Stimulated activated CD4-positive, alpha-beta T cell treated with anti-CD3 and anti-CD28 coated beads, Interleukin-2, amount 100 ng/mL, for 24 hours (primary cell): ENCODE results near the gene XKR7.
A peak's percentile ranks its signal among the peaks of the same experiment; 100 is the strongest.
"Not testable (repeated sequence)": the region's sequence is repeated elsewhere in the genome, so short reads cannot be mapped to it uniquely, and the experiment has no call there.

Experiments
- DNase-seq, 2 donors: peaks; one replicate each; pipeline ENCODE4 v3.0.0-alpha.2; 2020

XKR7 gene, protein sequence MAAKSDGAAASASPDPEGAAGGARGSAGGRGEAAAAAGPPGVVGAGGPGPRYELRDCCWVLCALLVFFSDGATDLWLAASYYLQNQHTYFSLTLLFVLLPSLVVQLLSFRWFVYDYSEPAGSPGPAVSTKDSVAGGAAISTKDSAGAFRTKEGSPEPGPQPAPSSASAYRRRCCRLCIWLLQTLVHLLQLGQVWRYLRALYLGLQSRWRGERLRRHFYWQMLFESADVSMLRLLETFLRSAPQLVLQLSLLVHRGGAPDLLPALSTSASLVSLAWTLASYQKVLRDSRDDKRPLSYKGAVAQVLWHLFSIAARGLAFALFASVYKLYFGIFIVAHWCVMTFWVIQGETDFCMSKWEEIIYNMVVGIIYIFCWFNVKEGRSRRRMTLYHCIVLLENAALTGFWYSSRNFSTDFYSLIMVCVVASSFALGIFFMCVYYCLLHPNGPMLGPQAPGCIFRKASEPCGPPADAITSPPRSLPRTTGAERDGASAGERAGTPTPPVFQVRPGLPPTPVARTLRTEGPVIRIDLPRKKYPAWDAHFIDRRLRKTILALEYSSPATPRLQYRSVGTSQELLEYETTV

DNA sequence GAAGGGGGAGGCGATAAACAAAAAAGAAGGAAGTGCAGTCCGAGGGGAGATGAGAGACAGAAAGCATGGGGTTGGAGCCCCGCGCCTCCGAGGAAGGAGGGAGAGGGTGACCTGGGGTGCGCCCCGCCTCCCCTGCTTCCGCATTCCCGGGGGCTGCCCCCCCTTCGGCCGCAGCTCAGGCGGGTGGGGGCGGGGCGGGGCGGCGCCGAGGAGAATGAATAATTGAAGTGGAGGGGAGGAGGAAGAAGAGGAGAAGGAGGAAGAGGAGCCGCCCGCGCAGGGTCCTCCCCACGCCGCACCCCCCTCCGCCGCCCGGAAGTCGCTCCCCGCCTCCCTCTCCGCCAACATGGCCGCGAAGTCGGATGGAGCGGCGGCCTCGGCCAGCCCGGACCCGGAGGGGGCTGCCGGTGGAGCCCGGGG, at the start of gene XKR7:
Gene XKR7, plus strand, starts transcription at position 322 of the 420 bp plus-strand sequence. Its CDS starts 25 bp downstream, at position 347.
- DNase-seq, result peak in 1 of 2 donors; percentile 33

DNA sequence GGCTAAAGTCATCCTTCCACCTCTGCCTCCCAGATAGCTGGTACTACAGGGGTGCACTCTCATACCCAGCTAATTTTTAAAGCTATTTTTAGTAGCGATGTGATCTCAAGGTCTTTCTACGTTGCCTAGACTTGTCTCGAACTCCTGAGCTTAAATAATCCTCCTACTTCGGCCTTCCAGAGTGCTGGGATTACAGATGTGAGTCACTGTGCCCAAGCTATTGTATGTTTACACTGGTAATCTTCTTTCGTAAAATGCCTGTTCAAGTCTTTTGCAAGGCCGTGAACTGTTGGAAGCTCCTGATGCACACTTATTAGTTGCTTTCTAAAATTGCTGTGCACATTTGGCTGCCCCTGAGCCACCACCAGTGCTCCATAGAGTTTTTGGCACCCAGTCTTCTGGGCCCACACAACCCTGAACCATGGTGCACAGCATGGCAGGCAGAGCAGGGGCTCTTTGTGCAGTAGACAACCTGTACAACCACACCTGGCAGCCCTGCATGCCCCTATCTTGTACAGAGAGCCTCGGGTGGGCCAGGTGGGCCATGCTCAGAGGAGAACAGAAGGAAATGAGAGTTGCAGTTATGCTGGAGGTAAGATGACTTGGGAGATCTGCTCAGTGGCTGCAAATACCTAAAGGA, 49.4 kb upstream of the XKR7 start:
- no peak for DNase-seq

DNA sequence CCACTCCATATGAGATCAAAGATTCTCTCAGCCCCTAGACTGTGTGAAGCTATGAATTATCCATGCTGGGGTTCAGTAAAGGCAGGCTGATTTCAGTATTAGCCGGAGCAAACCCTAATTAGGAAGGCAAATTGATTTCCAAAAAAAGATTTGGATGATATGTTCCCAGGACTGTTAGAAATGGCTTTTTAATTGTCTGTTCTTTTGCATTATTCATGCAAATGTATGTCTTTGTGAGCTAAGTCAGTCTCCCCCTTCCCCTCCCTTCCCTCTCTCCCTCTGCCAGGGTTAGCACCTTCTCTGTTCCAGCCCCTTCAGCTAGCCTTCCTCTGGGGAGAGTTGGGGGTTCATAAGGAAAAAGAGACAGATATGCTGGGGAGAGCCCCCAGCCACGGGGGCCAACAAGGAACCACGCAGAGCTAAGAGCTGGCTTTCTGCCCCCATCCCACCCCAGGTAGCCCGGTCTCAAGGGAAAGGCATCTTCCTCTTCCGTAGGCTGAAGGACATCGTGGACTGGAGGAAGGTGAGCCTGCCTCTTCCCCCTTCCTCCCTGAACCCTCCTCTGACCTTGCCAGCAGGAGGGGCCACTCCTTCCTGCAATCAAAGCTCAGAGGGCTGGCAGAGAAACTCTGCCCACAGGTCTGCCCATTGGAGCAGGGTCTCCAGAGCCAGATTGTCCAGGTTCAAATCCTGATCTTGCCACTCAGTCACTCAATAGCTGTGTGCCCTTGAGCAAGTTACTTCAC, 48.4 kb upstream of the XKR7 start:
- DNase-seq, result no peak

DNA sequence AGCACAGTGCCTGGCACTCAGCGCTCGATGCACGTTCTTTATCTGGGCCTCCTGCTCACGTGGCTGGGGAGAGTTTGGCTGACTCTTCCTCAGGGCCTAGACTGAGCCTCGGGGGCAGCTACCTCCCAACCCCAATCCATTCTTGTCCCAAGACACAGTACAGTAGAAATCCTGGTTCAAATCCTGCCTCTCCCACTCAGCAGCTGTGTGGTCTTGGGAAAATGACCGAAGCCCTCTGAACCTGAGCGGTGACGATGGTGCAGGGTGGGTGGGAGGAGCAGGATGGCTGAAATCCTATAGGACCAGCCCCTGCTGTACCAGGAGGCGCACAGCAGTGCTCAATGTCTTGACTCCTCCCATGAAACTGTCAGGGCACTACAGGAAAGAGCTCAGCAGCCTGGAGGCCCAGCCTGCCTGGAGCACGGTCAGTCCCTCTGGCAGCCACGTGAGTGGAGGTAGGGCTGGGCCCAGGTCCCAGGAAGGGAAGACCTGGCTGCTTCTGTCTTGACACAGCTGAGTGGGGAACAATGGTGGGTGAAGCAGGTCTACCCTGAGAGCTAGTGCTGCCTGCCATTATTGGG, 47.6 kb upstream of the XKR7 start:
- no peak for DNase-seq

DNA sequence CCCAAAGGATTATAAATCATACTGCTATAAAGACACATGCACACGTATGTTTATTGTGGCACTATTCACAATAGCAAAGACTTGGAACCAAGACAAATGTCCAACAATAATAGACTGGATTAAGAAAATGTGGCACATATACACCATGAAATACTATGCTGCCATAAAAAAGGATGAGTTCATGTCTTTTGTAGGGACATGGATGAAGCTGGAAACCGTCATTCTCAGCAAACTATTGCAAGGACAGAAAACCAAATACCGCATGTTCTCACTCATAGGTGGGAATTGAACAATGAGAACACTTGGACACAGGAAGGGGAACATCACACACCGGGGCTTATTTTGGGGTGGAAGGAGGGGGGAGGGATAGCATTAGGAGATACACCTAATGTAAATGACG, 46.5 kb upstream of the XKR7 start:
- DNase-seq, result not testable (repeated sequence)

DNA sequence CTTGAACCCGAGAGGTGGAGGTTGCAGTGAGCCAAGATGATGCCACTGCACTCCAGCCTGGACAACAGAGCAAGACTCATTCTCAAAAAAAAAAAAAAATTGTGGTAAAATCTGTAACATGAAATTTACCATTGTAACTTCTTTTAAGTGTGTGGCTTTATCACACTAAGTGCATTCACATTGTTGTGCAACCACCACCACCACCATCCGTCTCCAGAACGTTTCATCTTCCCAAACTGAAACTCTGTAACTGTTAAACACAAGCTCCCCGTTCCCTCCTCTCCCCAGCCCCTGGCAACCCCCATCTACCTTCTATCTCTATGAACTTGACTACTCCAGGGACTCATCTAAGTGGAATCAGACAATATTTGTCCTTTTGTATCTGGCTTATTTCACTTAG, 45.8 kb upstream of the XKR7 start:
- DNase-seq, result no peak

DNA sequence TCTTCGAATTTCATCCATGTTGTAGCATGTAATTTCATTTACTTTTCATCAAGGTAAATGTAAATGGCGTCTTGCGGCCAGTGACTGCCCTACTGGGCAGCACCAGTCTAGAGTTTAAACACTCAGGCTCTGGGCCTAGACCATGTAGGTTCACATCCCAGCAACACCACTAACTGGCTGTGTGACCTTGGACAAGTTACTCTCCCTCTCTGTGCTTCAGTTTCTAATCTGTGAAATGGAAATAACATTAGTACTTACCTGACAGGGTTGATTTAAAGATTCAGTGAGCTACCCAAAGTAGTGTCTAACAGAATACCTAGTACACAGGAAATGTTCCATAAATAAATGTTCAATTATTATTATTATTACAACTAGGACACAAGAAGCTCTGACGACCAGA, 45.4 kb upstream of the XKR7 start:
- no peak for DNase-seq

DNA sequence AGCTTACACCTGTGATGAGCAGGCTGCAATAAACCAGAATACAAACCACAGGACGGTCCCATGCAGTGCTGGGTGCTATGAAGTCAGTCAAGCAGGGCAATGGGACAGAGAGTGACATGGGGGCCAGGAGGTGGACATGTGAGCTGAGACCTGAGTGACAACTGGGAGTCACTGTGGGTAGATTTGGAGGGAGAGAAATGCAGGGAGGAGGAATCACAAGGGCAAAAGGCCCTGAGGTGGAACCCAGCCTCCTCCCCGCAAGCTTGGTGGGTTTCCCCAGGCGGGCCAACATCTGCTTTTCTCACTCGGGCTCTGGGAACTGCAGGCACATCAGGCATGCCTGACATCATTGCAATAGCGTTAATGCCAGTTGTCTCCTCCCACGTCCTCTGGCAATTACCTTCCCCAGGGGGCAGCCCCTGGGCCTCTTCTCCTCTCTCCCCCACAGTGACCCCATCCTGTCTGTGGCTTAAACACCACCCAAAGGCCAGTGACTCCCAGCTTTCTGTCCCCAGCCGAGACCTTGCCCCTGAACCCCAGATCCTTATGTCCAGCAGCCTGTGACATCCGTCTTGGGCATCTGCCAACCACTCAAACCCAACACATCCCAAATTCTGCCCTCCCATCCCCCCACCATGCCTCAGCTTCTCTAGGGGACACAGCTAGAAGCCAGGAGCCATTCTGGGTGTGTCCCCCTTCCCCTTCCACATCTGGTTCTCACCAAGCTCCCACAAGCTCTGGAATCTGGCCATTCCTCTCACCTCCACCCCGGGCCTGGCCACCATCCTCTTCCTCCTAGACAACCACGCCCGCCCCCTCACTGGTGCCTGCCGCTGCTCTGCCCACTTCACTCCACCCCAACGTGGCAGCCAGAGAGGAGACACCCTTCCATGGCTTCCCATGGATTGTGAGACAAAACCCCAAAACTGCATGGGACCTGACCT, 44.3 kb upstream of the XKR7 start:
- DNase-seq, result no peak

DNA sequence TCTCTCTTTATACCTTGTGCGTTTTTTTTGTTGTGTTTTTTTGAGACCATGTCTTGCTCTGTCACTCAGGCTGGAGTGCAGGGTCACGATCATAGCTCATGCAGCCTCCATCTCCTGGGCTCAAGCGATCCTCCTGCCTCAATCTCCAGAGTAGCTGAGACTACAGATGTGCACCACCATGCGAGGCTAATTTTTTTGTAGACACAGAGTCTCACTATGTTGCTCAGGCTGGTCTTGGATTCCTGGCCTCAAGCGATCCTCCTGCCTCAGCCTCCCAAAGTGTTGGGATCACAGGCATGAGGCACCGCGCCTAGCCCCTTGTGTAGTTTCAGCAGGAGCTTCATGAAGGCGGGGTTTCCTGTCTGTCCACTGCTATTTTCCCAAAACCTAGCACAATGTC, 43.4 kb upstream of the XKR7 start:
- no peak for DNase-seq

DNA sequence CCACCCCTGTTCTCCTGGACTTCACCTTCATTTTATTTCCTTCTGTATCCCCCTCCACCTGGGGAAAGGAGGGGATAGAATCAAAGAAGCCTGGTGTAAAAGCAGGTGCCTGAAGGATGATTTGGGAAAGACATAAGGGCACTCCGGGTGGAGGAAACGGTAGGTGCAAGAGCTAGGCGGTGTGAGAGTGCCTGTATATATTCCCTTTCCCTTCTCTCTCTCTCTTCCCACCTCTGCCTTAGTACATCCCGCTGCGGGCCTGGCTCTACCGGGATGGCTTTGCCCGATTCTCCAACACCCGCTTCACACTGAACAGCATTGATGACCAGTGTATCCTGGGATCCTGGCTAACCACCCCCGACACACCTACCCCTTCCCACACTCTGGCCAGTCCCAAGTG, 42.3 kb upstream of the XKR7 start:
- DNase-seq, result no peak

DNA sequence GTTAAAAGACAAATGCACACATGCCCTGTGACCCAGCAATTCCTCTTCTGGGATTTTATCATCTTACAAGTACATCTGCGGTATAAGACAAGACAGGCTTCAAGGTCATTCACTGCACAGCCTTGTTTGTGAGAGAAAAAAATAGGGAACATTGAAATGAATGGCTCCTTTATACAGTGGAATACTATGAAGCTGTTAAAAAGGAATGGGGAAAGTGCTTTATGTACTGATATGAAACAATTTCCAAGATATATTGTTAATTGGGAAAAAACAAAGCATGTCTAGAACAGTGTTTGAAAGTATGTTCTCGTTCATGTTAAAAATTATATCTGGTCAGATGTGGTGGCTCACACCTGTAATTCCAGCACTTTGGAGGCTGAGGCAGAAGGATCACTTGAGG, 41.5 kb upstream of the XKR7 start:
- DNase-seq, result no peak

DNA sequence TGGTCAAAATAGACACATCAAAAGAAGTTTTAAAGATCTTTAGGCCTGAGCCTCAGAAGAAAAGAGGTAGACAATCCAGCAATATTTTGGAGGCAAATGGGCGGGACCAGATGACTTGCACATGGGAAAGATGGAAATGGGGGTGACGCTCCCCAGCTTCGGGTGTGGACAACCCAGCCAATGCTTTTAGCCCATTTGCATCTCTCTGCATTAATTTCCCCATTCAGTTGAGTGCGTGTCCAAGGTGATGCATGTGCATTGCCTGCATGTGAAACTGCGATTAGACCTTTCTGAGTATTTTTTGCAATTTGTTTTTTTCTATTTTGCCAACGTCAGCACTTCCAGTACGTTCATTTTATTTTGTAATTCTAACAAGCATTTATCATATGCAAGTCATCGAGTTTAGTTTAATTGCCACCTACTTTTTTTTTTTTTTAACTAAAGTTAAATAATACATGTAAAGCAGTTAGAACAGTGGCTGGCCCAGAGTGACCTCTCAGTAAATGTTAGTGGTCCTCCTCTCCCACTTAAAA, 40.3 kb upstream of the XKR7 start:
- DNase-seq, result no peak

DNA sequence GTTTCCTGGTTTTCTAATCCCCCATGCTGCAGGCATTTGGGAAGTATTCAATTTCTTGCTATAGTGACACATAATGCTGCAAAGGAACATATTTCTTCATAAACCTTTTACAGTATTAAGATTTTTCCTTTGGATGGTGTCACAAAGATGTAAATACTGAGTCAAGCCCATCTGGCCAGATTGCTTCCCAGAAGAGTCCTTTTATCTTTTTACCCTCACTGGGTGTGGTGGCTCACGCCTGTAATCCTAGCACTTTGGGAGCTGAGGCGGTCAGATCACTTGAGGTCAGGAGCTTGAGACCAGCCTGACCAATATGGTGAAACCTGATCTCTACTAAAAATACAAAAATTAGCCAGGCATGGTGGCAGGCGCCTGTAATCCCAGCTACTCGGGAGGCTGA, 38.3 kb upstream of the XKR7 start:
- DNase-seq, result not testable (repeated sequence)

DNA sequence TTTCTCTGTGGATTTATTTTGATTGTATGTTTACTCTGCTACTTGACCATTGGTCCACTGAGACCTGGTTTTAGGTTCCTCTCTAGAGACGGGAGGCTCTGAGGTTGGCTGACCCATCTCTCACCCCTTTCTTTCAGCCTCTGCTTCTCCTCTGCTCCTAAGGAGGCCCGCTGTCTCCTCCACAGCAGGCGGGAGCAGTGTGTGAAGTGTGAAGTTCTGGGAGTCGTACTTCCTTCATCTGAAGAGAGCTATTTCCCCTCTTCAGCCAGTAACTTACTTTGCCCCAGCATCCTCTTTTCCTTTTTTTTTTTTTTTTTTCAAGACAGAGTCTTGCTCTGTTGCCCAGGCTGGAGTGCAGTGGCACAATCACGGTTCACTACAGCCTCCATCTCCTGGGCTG, 37.2 kb upstream of the XKR7 start:
- DNase-seq, result no peak

DNA sequence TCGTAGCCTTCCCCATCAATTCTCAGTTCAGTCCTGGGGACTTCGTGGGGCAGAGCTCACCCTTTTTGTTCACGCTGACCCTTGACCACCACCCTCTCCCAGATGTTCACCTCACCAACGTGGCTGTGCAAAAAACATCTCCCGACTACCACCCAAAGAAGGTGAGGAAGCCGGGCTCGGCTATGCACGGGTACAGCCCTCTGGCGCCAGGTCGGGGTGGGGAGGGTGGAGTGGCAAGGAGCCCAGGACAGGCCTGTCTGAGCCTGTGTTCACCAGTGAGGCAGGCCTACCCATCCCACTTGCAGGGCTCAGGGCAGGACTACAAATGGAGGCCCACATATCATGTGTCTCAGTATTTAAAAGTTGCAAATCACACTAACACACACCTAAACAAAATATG, 34.3 kb upstream of the XKR7 start:
- no peak for DNase-seq

DNA sequence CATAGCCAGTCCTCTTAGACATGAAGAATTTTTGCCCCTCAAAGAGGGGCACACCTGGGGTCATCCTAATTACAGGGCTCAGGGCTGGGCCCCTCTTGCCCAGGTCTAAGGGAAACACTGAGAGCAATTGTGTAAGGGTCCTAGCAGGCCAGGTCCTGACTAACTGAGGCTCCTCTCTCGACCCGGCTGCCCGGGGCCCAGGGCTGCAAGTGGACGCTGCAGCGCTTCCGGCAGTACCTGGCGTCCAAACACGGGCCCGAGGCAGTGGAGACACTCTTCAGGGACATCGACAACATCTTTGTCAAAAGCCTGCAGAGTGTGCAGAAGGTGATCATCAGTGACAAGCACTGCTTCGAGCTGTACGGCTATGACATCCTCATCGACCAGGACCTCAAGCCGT, 33.5 kb upstream of the XKR7 start:
- no peak for DNase-seq

DNA sequence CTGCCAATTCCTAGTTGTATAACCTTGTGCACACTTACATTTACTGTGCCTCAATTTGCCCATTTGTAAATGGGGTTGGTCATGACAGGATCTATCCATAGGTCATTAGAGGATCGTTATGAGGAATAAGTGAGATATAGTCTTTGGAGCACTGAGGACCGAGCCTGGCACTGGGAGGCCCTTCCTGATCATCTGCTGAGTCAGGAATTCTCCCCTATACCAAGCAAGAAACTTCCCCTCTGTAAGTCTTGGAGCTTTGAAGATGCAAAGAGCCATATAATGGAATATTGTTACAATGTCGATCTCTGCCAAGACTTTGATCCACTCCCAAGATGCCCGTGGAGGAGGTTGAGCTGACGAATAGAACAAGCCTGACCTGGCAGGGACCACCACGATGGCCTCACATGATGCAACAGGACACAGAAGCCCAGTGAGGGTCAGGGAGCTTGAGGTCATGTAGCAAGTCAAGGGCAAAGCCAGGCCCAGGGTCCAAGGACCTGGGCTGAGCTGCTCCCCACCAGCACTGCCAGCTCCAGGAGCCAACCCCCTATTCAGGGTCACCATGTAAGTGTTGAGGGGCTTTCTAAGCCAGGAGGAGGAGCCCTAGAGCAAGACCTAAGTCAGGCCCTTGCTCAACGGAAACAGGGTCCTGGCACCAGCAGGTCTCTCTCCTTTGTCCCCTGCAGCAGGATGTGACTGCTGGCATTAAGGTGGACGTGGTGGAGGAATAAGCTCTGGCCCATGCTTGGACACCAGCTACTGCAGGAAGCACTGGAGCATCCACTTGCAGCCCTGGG, 32.8 kb upstream of the XKR7 start:
- no peak for DNase-seq

DNA sequence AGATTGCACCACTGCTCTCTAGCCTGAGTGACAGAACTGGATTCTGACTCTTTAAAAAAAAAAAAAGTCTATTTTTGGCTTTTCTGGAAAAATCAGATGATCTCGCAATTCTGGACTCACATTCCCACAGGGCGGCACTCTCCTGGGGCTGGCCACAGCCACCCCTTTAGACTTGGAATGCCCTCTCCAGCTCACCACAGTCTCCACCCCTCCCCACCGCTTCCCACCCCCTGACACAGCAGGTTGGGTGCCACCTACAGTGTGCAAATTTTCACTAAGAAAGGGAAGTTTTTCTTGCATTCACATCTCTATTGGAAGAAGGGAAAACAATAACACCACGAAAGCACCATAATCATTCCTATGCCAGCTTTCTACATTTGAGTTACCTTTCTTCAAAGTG, 31.5 kb upstream of the XKR7 start:
- no peak for DNase-seq

DNA sequence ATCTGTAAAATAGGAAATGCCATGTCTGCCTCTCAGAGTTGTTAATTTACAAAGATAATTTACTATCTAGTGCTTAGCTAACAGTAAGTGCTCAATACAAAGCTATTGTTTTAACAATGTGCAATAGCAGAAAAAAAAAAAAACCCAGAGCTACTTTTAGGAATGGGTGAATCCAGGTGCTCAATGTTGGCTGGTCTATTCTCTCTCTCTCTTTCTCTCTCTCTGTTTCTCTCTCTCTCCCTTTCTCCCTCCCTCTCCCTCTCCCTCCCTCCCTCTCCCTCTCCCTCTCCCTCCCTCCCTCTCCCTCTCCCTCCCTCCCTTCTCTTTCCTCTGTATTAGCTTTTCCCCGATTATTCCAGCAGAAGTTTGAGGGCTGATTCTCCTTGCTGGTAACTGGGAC, 30.1 kb upstream of the XKR7 start:
- no peak for DNase-seq

DNA sequence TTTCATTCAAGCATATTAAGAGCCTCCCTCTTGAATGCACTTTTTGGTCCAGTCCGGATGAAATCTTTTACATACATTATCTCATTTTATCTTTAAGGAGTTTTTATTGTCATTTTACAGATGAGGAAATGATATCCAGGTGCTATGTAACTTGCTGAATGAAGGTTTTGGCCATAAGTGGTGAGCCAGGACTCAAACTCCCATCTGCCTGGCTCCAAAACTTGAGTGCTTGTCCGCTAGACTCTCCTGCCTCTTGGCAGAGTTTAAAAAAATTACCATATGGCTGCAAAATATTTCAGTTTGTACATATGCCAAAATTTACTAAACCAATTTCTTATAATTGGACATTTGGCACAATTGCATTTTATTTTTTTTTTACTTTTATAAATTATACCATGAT, 28.3 kb upstream of the XKR7 start:
- DNase-seq, result no peak

DNA sequence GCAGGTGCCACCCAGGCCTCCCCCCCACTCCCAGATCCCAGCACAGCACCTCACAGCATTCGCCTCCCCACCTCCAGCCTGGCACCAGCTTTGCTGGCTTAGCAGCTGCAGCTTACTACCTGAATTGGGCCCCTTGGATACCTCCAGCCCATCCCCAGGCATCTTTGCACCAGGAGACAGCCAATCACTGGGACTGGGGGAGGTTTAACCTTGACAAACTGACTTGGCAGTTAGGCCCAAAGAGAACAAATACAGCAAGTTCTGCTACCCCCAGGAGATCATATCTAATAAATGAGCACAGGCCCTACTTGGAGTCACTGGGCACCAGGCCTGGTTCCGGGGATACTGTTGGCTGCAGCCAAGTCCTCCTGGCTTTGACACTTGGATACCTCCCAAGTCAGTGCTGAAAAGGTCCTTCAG, 24.9 kb upstream of the XKR7 start:
- DNase-seq, result no peak
